Activated CD8-positive, alpha-beta T cell treated with anti-CD3 and anti-CD28 coated beads for 36 hours (primary cell): ENCODE results near the gene GZMH. TPM values are rescaled to one million over a fixed set of nuclear protein-coding genes. Genes with fewer than 3 reads are reported as not detected.

Source experiments
- ATAC-seq: fragments of 200-7000 bp; cut with Tn5 transposase; one replicate; pipeline ENCODE4 v1.10.0; 2021; ENCODE audit warnings: mild to moderate bottlenecking, moderate library complexity
- CTCF ChIA-PET: fragments of 350-600 bp; sonication (Branson Sonifier 250); formaldehyde crosslinking; loops from one replicate; lab custom pipeline; 2021; ENCODE audit warnings: antibody characterized with exemption; lab: Charles Lee
- POLR2A ChIA-PET: fragments of 350-600 bp; sonication (Branson Sonifier 250); formaldehyde crosslinking; loops from one replicate; lab custom pipeline; 2021; ENCODE audit warnings: antibody characterized with exemption; lab: Charles Lee
- DNase-seq: peaks from one replicate; pipeline ENCODE4 v3.0.0-alpha.2; 2020
- H3K27ac Mint-ChIP-seq: one replicate; pipeline ENCODE4 v1.8.0; 2021; ENCODE audit warnings: mild to moderate bottlenecking, mixed read lengths
- H3K27me3 Mint-ChIP-seq: one replicate; pipeline ENCODE4 v1.8.0; 2021; ENCODE audit warnings: mixed read lengths
- H3K36me3 Mint-ChIP-seq: one replicate; pipeline ENCODE4 v1.8.0; 2021; ENCODE audit warnings: low read depth, mixed read lengths
- H3K4me1 Mint-ChIP-seq: one replicate; pipeline ENCODE4 v1.8.0; 2021; ENCODE audit warnings: low read depth, mixed read lengths
- H3K4me3 Mint-ChIP-seq: one replicate; pipeline ENCODE4 v1.8.0; 2021; ENCODE audit warnings: mild to moderate bottlenecking, moderate library complexity, mixed read lengths
- H3K9me3 Mint-ChIP-seq: one replicate; pipeline ENCODE4 v1.8.0; 2021; ENCODE audit warnings: mixed read lengths
- intact Hi-C: fragments of 100-400 bp; cut with micrococcal nuclease; formaldehyde crosslinking; loops from one replicate; pipeline ENCODE4 v1.10.0; 2022
- total RNA-seq, 2 experiments: library from RNA; stranded (reverse); gene quantifications; one replicate each; pipeline ENCODE4 v1.2.3, GENCODE V29; 2021
- TF ChIP-seq, protein P1 (sequence below): fragments of 200-600 bp; IDR thresholded peaks from one replicate; pipeline ENCODE4 v1.8.0; 2022; ENCODE audit warnings: antibody characterized with exemption, mild to moderate bottlenecking

GZMH gene
- total RNA-seq, 2 experiments from 2014 or later: 55.0 to 61.3 TPM

GRCh38 chr14:24613241-24613640 lies 3.8 kb upstream of the GZMH start:
- Mint-ChIP-seq H3K9me3 (peaks cover 5% of the 10 kb centered on the region), H3K27me3 (no peaks in the 10 kb centered on the region), H3K4me3 (no peak overlapping the region), H3K36me3 (no peaks in the 10 kb centered on the region), H3K4me1 (peaks cover 61% of the 10 kb centered on the region), H3K27ac (no peak overlapping the region)
- intact Hi-C loops: no loop called here
- CTCF ChIA-PET: interaction anchor here (1.4 to 3.9 kb wide), 4 partner anchors 8 to 66 kb away, joined by 4 to 18 read pairs (median 6); partner anchors contain the start of gene GZMB
- no peak for DNase-seq
- ATAC-seq: no peak
- POLR2A ChIA-PET: interaction anchor here (1.0 to 1.1 kb wide), 2 partner anchors 13 to 50 kb away, joined by 3 read pairs; no protein-coding TSS in a partner anchor
- TF ChIP-seq, protein P1, sequence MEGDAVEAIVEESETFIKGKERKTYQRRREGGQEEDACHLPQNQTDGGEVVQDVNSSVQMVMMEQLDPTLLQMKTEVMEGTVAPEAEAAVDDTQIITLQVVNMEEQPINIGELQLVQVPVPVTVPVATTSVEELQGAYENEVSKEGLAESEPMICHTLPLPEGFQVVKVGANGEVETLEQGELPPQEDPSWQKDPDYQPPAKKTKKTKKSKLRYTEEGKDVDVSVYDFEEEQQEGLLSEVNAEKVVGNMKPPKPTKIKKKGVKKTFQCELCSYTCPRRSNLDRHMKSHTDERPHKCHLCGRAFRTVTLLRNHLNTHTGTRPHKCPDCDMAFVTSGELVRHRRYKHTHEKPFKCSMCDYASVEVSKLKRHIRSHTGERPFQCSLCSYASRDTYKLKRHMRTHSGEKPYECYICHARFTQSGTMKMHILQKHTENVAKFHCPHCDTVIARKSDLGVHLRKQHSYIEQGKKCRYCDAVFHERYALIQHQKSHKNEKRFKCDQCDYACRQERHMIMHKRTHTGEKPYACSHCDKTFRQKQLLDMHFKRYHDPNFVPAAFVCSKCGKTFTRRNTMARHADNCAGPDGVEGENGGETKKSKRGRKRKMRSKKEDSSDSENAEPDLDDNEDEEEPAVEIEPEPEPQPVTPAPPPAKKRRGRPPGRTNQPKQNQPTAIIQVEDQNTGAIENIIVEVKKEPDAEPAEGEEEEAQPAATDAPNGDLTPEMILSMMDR: no peak

- POLR2A ChIA-PET: interaction anchor here (0.7 to 1.1 kb wide), 3 partner anchors 14 to 72 kb away, joined by 3 to 4 read pairs (median 3); no protein-coding TSS in a partner anchor
These were observed 2.7 kb upstream of the GZMH start for GRCh38 chr14:24612196-24612595.

DNA sequence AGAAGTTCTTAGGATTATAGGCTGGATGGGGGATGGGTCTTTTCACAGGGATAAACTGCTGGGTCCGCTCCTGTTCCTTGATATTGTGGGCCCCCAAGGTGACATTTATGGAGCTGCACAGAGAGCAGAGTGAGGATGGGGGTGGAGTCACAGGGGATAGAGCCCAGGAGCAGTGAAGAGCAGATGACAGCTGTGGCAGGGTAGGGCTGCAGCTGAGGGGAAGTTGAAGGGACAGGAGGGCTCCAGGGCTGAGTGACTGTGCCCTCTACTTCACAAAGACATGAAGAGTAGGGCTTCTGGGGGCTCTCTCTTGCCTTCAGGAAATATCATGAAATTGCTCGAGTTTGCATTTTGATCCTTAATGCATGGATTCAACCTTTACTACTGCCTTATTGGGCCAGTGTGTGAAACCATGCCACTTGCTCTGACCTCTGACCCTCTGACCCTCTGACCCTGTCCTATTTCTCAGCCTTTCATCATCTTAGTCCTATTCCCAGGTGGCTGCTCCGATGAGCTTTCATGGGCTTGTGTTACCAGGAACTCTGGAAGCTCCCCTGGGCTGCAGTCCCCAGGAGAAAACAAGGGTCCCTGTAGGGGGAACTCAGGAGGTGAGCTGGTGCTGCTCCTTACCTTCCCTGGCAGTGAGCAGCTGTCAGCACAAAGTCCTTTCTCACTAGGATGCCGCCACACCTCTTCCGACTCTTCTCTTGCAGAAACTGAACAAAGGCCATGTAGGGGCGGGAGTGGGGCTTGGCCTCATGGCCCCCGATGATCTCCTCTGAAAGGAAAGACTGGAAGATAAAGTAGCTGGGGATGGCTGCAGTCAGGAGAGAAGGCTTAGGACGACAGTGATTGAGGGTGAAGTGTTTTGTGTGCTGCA lies 1.6 kb downstream of the GZMH start:
- TF ChIP-seq, protein P1: no peak
- POLR2A ChIA-PET: interaction anchor here (1.8 to 3.0 kb wide), 2 partner anchors 55 to 67 kb away, joined by 7 to 22 read pairs; no protein-coding TSS in a partner anchor
- peak; percentile 33 for ATAC-seq

More at GRCh38 chr14:24612196-24612595, 2.7 kb upstream of the GZMH start:
- Mint-ChIP-seq H3K27me3 (no peaks in the 10 kb centered on the region), H3K36me3 (peaks cover 6% of the 10 kb centered on the region), H3K9me3 (peaks cover 5% of the 10 kb centered on the region), H3K27ac (peak overlapping the region; percentile 28), H3K4me3 (no peak overlapping the region), H3K4me1 (peaks cover 71% of the 10 kb centered on the region)
- TF ChIP-seq, protein P1: no peak
- DNase-seq (no peak), ATAC-seq (no peak)
- CTCF ChIA-PET: interaction anchor here (1.4 to 2.3 kb wide), 3 partner anchors 22 to 67 kb away, joined by 4 to 8 read pairs (median 5); partner anchors contain the start of gene GZMB
- intact Hi-C loops: no loop called here

DNA sequence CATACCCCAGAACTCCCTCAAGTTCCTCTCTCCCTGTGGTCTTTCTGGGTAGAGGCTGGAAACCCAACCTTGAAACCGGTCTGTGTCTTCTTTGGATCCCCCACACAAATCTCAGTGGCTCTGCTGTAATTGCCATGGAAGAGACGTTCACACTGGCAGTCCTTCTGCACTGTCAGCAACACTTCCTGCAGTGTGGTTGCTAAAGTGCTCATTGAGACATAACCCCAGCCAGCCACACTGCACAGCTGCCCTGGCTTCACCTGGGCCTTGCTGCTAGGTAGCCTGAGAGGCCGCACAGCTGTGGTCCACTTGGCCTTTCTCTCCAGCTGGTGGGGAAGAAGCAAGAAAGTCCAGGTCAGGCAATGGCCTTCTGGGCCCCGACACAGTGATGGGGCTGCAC lies 2.4 kb downstream of the GZMH start:
- H3K27ac Mint-ChIP-seq: peak overlapping the region; percentile 87
- ATAC-seq: no peak
- CTCF ChIA-PET: interaction anchor here (1.6 to 5.7 kb wide), 5 partner anchors 11 to 103 kb away, joined by 9 to 87 read pairs (median 23); partner anchors contain the start of gene GZMB
- H3K36me3 Mint-ChIP-seq: peaks cover 19% of the 10 kb centered on the region
- peaks cover 66% of the 10 kb centered on the region for H3K4me1 Mint-ChIP-seq
- no peaks in the 10 kb centered on the region for H3K27me3 Mint-ChIP-seq
- intact Hi-C loops: no loop called here
- POLR2A ChIA-PET: interaction anchor here (0.6 to 3.0 kb wide), 2 partner anchors 68 to 101 kb away, joined by 3 to 22 read pairs; no protein-coding TSS in a partner anchor
- peak; percentile 28 for DNase-seq
- TF ChIP-seq, protein P1: no peak
- H3K4me3 Mint-ChIP-seq: peak overlapping the region; percentile 72
- H3K9me3 Mint-ChIP-seq: peaks cover 5% of the 10 kb centered on the region

More for the DNA sequence above, 1.6 kb downstream of the GZMH start:
- H3K27me3 Mint-ChIP-seq: no peaks in the 10 kb centered on the region
- peaks cover 74% of the 10 kb centered on the region for H3K4me1 Mint-ChIP-seq
- intact Hi-C loops: no loop called here
- CTCF ChIA-PET: interaction anchor here (0.8 to 5.7 kb wide), 9 partner anchors 9 to 176 kb away, joined by 3 to 87 read pairs (median 4); no protein-coding TSS in a partner anchor
- H3K4me3 Mint-ChIP-seq: peak overlapping the region; percentile 72
- H3K9me3 Mint-ChIP-seq: peaks cover 5% of the 10 kb centered on the region
- H3K27ac Mint-ChIP-seq: peak overlapping the region; percentile 87
- DNase-seq: no peak
- H3K36me3 Mint-ChIP-seq: peaks cover 19% of the 10 kb centered on the region
